Frontal cortex (tissue), 4 donors: ENCODE results near the gene ZC3H8. TPM values are rescaled to one million over a fixed set of nuclear protein-coding genes. Genes with fewer than 3 reads are reported as not detected.
"Not testable (repeated sequence)": the region's sequence is repeated elsewhere in the genome, so short reads cannot be mapped to it uniquely, and the experiment has no call there.

Source experiments
- DNase-seq, 2 donors: peaks; one replicate each; pipeline ENCODE4 v3.0.0; 2012; ENCODE audit warnings: low spot score in 2 of 2
- FAIRE-seq: peaks from 2 replicates; lab custom pipeline; 2012; peaks lifted over from hg19 to GRCh38; lab: Jason Lieb, UNC
- total RNA-seq: library from RNA; depleted of rRNA; stranded (reverse); fragments of >200 nt; gene quantifications from one replicate; pipeline ENCODE4 v1.2.3, GENCODE V29; 2014
- donor health status: control.
- donor health status: control.
- donor health status: control.

The ZC3H8 gene
- total RNA-seq, result 19.6 TPM

DNA sequence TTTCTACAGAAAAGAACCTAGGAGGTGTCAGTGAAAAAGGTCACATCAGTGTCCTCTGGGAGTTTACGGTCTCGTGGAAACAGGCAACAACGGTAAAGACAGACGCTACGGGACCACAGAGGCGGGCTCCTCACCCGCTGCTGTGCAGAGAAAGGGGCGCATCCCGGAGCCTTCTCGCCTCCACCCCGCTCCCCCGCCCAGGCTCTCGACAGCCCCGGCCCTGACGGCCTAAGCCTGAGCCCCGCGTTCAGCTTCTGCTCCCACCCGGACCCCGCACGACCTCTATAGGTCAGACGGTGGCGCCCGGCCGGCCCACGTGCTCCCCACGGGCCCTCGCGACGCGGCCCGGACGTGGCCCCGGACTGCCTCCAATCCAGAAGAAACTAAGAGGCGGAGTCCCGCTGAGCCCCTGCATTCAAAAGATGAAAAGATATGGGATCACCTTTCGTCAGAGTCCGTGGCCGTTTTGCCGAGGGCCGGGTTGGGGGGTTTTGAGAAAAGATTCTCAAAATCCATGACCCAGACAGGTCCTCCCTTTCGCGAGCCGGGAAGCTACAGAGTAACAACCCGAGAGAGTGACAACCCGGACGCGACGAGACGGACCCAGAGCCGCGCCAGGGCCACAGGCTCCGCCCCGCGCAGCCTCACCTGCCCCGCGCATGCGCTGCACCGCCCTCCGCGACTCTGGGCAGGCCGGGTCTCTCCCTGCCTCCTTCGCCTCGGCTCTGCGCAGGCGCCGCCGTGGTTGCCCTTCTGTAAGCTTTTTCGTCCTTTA lies at the start of gene ZC3H8:
ZC3H8 (minus strand) TSS at position 577 of the 775 bp plus-strand sequence; CDS start at position 516, 61 bp downstream.
- no peak for FAIRE-seq
- peak; percentile 93 to 97 for DNase-seq

DNA sequence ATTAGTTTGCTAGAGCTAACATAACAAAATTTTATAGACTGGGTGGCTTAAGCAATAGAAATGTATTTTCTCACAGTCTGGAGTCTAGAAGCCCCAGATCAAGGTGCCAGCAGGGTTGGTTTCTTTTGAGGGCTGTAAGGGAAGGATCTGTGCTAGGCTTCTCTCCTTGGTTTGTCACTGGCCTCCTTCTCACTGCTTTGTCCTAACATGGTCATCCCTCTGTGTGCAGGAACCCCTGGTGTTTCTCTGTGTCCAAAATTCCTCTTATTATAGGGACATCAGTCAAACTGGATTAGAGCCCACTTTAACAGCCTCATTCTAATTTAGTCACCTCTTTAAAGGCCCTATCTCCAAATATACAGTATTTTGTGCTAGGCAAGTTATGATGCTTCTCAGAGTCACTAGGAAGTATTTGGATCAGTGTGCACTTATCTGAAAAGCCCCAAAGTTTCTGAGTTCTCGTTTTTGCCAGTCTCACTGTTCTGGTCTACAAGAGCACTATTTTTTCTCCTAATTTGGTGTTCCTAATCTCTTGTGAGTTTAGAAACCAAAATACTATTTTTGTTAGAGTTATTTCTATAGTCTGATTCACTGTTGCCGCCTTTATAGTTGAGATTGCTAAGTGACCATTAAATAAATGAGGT lies 49.6 kb upstream of the ZC3H8 start:
- no peak for FAIRE-seq
- DNase-seq, result no peak

DNA sequence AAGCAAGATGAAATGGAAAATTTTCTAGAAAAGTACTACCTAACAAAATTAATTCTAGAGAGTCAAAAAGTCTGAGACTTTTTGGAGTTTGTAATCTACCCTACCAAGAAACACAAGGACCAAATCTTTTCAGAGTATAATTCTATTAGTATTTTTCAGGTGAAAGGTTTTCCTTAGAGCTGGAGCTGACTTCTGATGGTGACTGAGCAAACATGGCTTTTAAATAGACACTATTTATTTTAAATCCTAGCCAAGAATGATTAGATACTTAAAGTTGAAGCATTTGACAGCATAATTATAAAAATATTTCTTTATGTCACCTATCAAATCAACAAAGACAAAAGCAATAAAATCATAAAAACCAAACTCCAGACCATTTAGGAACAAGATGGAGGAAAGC lies 47.1 kb upstream of the ZC3H8 start:
- FAIRE-seq (no peak), DNase-seq (no peak)

DNA sequence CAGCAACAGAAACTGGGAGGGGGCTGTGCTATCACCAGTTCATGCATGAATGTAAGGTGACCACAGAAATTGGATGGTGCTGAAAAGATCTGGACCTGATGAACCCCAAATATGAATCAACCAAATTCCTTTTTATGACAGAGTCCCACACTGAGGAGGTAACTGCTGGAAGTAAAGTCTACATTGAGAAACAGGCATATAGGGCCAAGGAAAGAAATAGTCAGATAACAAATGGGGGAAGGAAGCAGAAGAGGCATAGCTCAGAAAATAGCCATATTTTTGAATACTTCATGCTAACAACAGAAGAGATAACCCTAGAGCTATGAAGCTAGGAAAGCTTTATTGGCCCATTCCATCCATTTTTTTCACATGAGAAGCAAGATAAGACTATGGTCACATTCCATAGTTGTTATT lies 46.3 kb upstream of the ZC3H8 start:
- DNase-seq (no peak), FAIRE-seq (no peak)

DNA sequence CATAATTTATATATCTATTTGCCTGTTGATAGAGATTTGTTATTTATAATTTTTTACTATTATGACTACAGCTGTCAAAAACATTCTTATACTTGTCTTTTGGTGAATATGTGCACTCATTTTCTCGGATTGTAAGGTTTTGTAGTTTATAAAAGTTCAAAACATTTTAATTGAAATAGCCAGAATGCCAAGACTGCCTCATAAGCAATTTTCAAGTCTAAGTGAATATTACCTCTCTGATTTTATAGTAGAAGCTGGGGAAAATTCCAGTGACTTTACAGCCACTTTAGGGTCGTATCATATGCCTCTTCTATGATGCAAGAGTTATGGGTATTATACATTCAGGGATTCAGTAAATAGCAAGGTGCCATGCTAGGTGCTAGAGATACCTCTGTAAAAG lies 41.6 kb upstream of the ZC3H8 start:
- FAIRE-seq, result no peak
- no peak for DNase-seq

DNA sequence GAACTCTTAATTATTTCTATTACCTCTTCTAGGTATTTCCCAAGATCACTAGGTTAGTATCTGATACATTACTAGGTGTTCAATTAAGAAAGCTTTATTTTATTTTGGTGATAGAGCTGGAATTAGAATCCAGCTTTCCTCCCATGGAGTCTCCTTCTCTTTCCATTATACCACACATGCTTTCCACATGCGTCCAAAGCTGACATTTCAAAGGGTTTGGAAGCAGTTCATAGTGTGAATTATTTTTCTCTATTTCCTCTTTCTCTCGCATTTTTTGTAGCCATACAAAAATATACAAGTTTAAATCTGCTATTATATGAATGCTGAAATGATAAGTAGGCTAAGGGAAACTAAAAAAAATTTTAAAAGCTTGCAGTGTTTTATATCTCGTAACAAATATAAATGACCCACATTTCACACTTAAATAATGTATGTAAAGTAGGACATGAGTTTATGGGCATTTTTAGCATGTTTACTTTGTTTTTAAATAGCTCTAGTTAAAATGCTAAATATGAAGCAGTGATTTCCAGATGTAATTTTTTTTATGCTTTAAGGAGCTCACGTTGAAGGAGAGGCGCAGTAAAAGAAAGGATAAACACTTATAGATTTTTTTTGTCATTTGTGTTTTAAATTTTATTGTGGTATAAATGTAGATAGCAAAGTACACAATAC lies 40.7 kb upstream of the ZC3H8 start:
- DNase-seq, result no peak
- no peak for FAIRE-seq

DNA sequence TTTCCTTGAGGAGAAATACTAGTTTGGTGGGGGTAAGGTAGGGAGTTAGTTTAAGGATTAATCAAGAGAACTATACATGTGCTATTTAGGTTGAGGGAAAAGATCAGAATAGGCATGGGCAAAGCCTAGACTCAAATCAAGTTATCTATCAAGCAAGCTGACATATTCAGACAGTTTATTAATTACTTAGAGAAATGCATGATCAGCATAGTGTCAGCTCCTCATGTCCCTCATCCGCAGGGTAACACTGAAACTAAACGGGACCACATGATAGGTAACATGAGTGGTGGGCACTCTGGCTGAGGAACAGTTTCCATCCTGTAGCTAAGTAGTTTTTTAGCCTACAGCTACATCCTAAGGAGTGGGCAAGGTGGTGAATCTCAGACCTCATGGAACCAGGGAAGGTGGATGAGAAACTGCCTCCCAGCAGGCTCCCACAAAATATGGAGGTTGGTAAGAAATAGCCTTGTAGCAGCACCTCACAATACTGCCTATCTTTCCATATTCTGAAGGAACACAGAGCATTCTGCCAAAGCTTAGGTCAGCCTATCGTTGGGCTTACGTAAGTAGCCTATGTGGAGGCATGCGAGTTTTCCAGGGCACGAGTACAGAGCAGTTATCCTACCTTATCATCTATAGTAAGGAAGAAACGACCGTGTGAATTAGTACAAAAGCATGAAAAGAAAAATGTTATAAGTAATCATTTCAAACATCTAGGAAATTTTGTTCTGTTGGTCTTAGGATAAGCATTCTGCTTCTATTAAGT lies 39.0 kb upstream of the ZC3H8 start:
- no peak for DNase-seq

DNA sequence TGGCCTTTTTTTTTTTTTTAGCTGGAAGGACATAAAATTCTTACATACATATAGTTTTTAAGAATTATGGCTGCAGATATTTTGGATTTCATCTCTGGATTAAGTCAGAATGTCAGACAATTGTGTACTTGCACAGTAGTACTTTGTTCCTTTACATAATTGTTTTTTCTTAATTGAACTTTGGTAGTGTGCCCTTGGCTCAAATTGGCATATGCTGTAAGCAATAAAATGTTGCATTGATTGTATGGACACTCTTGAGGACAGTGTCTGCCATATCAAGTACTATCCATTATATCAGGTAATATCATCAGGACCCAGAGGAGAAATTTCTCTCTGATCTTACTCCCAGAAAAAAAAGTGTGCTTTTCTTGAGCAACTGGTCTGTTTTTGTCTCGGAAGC lies 35.8 kb upstream of the ZC3H8 start:
- no peak for DNase-seq
- FAIRE-seq, result no peak

More for the DNA sequence above, 39.0 kb upstream of the ZC3H8 start:
- FAIRE-seq, result no peak

DNA sequence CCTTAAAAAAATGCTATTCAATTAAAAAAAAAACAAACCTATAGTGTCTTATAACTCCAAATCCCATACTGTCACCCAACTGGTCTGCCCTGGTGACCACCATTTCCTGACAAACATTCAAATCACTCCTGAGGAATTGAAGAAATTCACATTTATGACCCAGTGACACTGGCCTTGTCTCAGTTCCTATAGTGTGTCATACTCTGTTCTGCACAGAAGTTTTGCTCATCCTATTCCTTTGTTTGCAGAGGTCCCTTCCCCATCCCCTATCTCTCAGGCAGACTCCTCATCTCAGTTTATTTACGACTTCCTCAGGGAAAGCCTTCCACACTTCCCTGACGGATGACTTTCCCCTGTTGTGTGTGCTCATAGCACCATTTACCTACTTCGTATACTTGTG lies 35.2 kb upstream of the ZC3H8 start:
- DNase-seq (no peak), FAIRE-seq (no peak)

DNA sequence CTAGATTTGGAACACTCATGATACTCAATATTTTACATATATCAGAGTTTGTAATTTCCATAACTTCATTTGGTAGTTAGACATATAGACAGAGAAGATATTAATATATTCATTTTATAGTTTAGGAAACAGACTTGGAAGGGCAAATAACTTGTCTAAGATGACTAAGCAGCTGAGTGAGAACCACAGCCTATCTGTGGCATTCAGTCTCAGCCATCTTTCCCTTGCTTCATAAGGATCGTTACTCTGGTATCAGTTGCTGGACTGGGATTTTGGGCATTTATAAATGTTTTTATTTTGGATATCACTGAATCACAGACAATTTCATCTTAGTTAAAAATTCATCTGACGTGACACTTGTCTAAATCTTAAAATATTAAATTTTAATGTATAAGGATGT lies 28.7 kb upstream of the ZC3H8 start:
- not testable (repeated sequence) for FAIRE-seq, DNase-seq

DNA sequence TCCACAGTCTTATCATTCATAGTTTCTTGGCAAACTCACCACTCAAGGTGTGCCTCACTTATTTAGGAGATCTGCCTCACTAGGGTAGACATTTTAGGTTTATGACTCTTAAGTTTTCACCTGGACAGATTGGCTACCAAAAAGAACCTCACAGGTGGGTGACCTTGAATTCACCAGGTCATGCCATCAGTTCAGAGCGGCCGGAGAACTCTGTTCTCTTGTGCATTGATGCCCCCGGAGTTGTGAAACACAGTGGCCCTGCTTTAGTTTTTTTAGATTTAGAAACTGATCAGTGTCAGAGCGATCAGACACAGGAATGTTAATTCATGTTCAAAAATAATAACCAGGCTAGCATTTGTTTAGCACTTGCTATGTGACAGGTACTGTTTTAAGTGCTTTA lies 27.2 kb upstream of the ZC3H8 start:
- not testable (repeated sequence) for DNase-seq, FAIRE-seq

DNA sequence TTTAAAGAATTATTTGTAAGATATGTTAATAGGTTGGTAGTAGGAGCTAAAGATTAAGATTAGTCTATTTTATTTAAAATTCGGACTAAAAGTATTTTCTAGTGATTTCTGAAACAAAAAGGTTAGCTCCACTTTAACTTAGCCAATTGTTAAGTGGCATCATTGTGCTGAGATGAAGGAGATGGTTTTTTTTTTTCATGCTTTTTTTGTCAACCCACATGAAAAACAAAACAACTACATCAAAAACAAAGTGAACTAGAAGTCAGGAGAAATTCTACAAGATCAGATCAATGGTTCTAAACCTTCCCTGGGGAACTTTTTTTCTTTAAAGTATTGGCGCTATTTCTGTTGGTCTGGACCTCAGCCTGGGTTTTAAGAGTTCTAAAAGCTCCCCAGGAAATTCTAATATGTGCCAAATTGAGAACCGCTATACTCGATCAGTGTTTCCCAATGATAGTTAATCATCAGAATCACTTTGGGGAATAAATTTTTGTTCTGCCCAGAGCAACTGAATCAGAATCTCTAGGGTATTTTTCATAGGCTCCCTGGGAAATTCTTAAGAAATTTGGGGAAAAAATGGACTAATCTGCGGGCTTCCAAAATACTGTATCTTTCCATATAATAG lies 22.9 kb upstream of the ZC3H8 start:
- FAIRE-seq (no peak), DNase-seq (no peak)

DNA sequence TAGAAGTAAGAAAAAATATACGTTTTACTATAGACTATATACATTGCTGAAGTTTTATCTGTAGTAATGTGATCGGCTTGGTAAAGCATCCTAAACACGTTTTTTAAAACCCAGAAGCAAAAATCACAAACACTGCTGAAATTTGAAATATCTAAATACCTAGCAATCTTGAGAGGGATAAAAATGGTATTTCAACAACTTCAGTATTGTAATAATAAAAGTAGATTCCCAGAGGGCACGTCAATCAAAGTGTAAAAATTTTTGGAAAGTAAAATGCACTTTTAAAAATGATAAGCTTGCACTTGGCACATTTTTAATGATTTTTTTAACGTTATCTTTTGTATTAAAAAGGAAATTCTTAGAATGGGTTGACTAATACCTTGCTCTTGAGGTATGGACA lies 22.1 kb upstream of the ZC3H8 start:
- no peak for DNase-seq
- no peak for FAIRE-seq

DNA sequence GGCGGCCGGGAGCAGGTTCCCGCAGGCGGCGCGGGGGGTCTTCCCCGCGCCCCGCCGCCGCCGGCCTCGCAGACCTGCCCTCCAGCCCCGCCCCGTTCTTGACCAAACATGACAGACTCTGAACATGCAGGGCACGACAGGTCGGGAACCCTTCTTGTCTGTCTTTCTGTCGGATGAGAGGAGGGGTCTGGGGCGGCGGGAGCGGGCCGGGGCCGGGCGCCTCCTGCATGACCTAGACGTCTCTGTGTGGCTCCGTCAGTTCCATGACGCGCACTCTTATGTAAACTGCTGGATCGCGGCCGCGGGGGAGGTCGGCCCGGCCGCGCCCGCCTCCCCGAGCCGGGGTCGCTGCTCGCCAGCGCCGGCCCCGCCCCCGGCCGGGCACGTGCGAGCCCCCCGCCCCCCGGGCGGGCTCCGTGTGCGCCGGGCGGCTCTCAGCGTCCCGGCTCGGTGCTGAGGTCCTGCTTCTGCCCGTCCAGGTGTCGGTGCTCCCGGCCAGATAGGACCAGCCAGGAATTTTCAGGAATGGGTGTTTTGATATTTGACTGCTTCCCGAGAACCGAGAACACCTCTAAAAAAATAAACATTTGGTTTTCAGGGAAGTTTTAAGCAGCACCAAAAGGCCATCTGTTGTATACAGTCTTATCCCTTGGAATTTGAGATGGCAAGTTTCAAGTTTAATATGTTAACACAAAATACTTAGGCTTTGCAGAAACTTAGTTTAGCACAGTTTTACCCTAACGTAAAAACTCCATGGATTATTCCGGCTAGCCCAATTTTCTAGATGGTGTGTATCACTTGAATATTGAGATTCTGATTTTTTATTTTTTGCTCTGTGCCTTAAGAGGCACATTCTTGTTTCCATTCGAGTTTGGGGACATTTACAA lies 21.3 kb upstream of the ZC3H8 start:
- FAIRE-seq (no peak), DNase-seq (peak; percentile 79 to 86)

DNA sequence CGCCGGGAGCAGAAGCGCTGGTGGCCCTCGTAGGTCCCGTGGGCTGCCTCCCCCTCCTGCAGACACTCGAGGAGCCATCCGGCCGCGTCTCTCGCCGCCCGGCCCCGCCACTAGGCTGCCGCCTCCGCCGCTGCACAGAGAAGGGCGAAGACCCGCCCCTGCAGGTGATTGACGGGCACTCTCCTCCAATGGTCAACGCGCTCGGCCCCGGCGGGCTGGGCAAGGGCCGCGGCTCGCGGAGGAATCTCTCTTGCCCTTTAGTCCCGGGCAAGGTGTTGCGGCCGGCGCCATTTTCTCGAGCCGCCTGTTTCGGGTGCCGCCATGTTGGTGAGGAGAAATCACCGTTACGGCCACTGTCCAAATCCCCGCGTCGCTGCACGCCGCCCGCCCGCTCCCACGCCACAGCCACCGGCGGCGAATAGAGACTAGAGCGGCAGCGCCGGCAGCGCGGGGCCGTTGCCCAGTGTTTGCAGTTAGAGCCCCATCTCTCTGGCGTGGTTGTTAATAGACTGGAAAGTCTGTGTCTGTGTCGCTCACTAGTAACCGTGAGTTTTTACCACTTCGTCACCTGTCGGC lies 20.6 kb upstream of the ZC3H8 start, which contains the start of gene ZC3H6:
ZC3H6 (plus strand) TSS at position 287 of the 576 bp plus-strand sequence. CDS start 398 bp downstream, outside the sequence.
- no peak for FAIRE-seq

DNA sequence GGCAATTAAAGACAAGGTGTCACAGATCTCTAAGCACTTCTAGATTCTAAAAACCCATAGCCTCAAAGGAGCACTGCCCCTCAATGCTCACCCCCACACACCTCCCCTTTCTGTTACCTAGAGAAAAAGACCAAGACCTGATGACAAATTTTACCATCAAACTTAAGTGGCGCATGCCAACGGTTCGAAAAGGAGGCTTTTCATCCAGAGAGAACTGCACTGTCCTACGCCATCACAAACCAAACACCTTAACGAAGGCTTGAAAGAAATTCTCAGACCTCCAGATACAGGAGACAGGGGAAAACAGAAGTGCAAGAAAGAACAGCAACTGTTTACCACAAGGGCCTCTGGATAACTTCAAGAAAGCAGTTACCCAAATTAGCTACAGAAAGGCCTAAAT lies 18.5 kb upstream of the ZC3H8 start:
- DNase-seq, result no peak
- FAIRE-seq, result no peak

More for the DNA sequence above, 20.6 kb upstream of the ZC3H8 start, which contains the start of gene ZC3H6:
- peak; percentile 91 to 96 for DNase-seq

DNA sequence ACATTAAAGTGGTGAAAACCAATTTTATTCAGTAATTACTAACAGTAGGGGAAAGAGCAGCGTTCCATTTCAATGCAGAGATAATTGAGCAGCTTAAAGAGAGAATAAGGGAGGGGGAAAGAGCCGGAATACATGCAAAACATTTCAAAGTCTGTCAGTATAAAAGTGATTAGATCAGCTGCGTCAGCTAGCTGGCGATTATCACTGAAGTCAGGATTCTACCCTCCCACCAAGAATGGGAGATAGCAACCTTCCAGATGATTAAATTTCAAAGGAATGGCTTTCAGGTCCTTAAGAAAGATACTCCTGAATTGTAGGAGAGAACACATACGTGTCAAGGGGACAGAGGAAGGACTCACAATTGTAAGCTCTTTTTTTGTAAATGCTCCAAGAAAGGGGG lies 17.8 kb upstream of the ZC3H8 start:
- no peak for DNase-seq
- no peak for FAIRE-seq

DNA sequence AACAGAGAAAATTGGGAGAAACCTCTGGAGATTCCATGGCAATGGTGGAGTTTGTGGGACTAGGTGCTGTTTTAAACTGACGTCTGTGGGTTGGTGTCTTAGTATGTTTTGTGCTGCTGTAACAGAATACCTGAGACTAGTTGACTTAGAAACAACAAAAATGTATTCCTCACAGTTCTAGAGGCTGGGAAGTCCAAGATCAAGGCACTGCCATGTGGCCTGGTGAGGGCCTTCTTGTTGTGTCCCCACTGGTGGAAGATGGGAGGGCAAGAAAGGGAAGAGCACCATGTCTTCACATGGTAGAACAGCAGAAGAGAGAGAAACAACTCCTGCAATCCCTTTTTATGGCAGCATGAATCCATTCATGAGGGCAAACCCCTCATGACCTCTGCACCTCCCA lies 13.7 kb upstream of the ZC3H8 start:
- FAIRE-seq (no peak), DNase-seq (no peak)
